Smooth muscle cell (in vitro differentiated cells): ENCODE data around the gene ASGR2. TPM values are rescaled to one million over a fixed set of nuclear protein-coding genes. Genes with fewer than 3 reads are reported as not detected.

Experiments used
- DNase-seq: peaks from one replicate; lab custom pipeline; 2025; ENCODE audit not compliant: unreplicated experiment; lab: John Stamatoyannopoulos, UW
- H2AFZ ChIP-seq: fragments of 200-600 bp; sonication (generic); 2 replicates; pipeline ENCODE4 v1.6.0; 2016; ENCODE audit warnings: antibody characterized with exemption, low read depth, mild to moderate bottlenecking
- H3F3A ChIP-seq: fragments of 200-600 bp; sonication (generic); 2 replicates; pipeline ENCODE4 v1.6.0; 2017; ENCODE audit warnings: antibody characterized with exemption, low read depth
- H3K27ac ChIP-seq: fragments of 200-600 bp; sonication (generic); 2 replicates; pipeline ENCODE4 v1.5.1; 2016; ENCODE audit warnings: low read depth, mild to moderate bottlenecking
- H3K27me3 ChIP-seq: fragments of 200-600 bp; sonication (generic); 2 replicates; pipeline ENCODE4 v1.6.1; 2016; ENCODE audit warnings: low read depth, mild to moderate bottlenecking
- H3K36me3 ChIP-seq: fragments of 200-600 bp; sonication (generic); 2 replicates; pipeline ENCODE4 v1.5.1; 2016; ENCODE audit warnings: low read depth
- H3K4me1 ChIP-seq: fragments of 200-600 bp; sonication (generic); 2 replicates; pipeline ENCODE4 v1.5.1; 2016; ENCODE audit warnings: low read depth
- H3K4me2 ChIP-seq: fragments of 200-600 bp; sonication (generic); 2 replicates; pipeline ENCODE4 v1.6.0; 2016; ENCODE audit warnings: mild to moderate bottlenecking
- H3K4me3 ChIP-seq: fragments of 200-600 bp; sonication (generic); 2 replicates; pipeline ENCODE4 v1.5.1; 2016; ENCODE audit warnings: mild to moderate bottlenecking
- H3K79me2 ChIP-seq: fragments of 200-600 bp; sonication (generic); 2 replicates; pipeline ENCODE4 v1.6.0; 2016; ENCODE audit warnings: low read depth, mild to moderate bottlenecking
- H3K9ac ChIP-seq: fragments of 200-600 bp; sonication (generic); 2 replicates; pipeline ENCODE4 v1.6.0; 2016; ENCODE audit warnings: low read depth
- H3K9me3 ChIP-seq: fragments of 200-600 bp; sonication (generic); replicated peaks from 2 replicates; pipeline ENCODE4 v1.5.1; 2016; ENCODE audit warnings: low read depth
- H4K20me1 ChIP-seq: fragments of 200-600 bp; sonication (generic); 2 replicates; pipeline ENCODE4 v1.6.0; 2016; ENCODE audit warnings: low read depth
- WGBS: methylation state at CpG from one replicate; pipeline ENCODE4 v1.1.7; 2016; ENCODE audit warnings: low lambda C conversion rate; 5-methylcytosine and 5-hydroxymethylcytosine counted together
- polyA plus RNA-seq: library from polyadenylated mRNA; unstranded; fragments of >200 nt; fragmentation: Nextera tagmentation; extraction: Ambion mirVana; gene quantifications from 2 replicates; pipeline ENCODE4 v1.2.1, GENCODE V29; 2016
- total RNA-seq: library from RNA; depleted of rRNA; stranded (reverse); fragments of >200 nt; gene quantifications from 2 replicates; pipeline ENCODE4 v1.2.3, GENCODE V29; 2014
- TF ChIP-seq, protein P1 (sequence below): fragments of 200-600 bp; sonication (generic); IDR thresholded peaks from 2 replicates; pipeline ENCODE4 v1.5.1; 2017; ENCODE audit warnings: borderline replicate concordance, mild to moderate bottlenecking, antibody characterized with exemption; ENCODE audit not compliant: insufficient read depth, poor library complexity, severe bottlenecking

ASGR2 gene
- total and polyA plus RNA-seq, 2 experiments from 2014 or later, result 0.15 TPM; not detected in 1

DNA sequence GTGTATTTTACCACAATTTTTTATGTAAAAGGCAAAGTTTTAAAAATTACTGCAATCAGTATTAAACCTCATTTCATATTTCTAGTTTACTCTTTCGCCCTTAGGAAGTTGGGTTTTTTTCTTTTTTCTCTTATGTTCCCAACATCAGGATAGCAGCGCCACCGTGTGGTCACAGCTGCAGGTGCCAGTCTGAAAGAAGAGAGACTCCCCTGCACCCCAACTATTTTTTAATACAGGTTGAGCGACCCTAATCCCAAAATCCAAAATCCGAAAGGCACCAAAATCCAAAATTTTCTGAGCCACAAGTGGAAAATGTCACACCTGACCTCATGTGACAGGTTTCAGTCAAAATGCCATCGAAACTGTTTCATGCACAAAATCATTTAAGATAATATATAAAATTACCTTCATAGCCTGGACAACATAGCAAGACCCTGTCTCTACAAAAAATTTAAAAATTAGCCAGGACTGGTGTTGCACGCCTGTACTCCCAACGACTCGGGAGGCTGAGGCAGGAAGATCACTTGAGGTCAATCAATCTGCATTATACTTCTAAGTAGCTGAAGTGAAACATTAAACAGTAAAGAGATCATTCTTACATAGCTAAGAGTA, 21.8 kb upstream of the ASGR2 start:
- Histone ChIP-seq H3K36me3 (no peaks in the 10 kb centered on the region), H2AFZ (peak overlapping the region; percentile 15), H3K9me3 (no peaks in the 10 kb centered on the region), H3K4me3 (peak overlapping the region; percentile 29), H3K9ac (no peak overlapping the region), H3K79me2 (no peaks in the 10 kb centered on the region), H3K27ac (no peak overlapping the region), H3K4me1 (no peaks in the 10 kb centered on the region), H3F3A (no peaks in the 10 kb centered on the region), H4K20me1 (no peaks in the 10 kb centered on the region), H3K4me2 (peak overlapping the region; percentile 75), H3K27me3 (no peaks in the 10 kb centered on the region)
- TF ChIP-seq, protein P1, sequence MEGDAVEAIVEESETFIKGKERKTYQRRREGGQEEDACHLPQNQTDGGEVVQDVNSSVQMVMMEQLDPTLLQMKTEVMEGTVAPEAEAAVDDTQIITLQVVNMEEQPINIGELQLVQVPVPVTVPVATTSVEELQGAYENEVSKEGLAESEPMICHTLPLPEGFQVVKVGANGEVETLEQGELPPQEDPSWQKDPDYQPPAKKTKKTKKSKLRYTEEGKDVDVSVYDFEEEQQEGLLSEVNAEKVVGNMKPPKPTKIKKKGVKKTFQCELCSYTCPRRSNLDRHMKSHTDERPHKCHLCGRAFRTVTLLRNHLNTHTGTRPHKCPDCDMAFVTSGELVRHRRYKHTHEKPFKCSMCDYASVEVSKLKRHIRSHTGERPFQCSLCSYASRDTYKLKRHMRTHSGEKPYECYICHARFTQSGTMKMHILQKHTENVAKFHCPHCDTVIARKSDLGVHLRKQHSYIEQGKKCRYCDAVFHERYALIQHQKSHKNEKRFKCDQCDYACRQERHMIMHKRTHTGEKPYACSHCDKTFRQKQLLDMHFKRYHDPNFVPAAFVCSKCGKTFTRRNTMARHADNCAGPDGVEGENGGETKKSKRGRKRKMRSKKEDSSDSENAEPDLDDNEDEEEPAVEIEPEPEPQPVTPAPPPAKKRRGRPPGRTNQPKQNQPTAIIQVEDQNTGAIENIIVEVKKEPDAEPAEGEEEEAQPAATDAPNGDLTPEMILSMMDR, result peak; percentile 98
- no peak for DNase-seq
- WGBS, result 34% methylated on average over 9 of the region's 9 CpGs

GRCh38 chr17:7133916-7134315, 19.3 kb upstream of the ASGR2 start:
- H3K9me3 ChIP-seq, result no peaks in the 10 kb centered on the region
- no peak overlapping the region for H3K27ac ChIP-seq
- TF ChIP-seq, protein P1, result no peak
- H3K36me3 ChIP-seq, result no peaks in the 10 kb centered on the region
- H3K4me1 ChIP-seq, result no peaks in the 10 kb centered on the region
- H3F3A ChIP-seq, result no peaks in the 10 kb centered on the region
- DNase-seq, result no peak
- WGBS, result 71% methylated on average over 20 of the region's 20 CpGs
- no peak overlapping the region for H2AFZ ChIP-seq
- H3K79me2 ChIP-seq, result no peaks in the 10 kb centered on the region
- H3K4me2 ChIP-seq, result no peak overlapping the region
- H3K4me3 ChIP-seq, result no peak overlapping the region
- no peaks in the 10 kb centered on the region for H3K27me3 ChIP-seq
- H3K9ac ChIP-seq, result no peak overlapping the region
- H4K20me1 ChIP-seq, result no peaks in the 10 kb centered on the region

GRCh38 chr17:7133424-7133823, 18.8 kb upstream of the ASGR2 start:
- no peaks in the 10 kb centered on the region for H3K27me3 ChIP-seq
- H3K9ac ChIP-seq, result no peak overlapping the region
- TF ChIP-seq, protein P1, result peak; percentile 31
- no peak overlapping the region for H3K4me3 ChIP-seq
- 15% methylated on average over 19 of the region's 19 CpGs for WGBS
- no peaks in the 10 kb centered on the region for H3F3A ChIP-seq
- H3K4me2 ChIP-seq, result peak overlapping the region; percentile 50
- no peaks in the 10 kb centered on the region for H3K9me3 ChIP-seq
- H3K36me3 ChIP-seq, result no peaks in the 10 kb centered on the region
- no peaks in the 10 kb centered on the region for H4K20me1 ChIP-seq
- H3K27ac ChIP-seq, result no peak overlapping the region
- no peak for DNase-seq
- H3K4me1 ChIP-seq, result no peaks in the 10 kb centered on the region
- H3K79me2 ChIP-seq, result no peaks in the 10 kb centered on the region
- H2AFZ ChIP-seq, result peak overlapping the region; percentile 62

DNA sequence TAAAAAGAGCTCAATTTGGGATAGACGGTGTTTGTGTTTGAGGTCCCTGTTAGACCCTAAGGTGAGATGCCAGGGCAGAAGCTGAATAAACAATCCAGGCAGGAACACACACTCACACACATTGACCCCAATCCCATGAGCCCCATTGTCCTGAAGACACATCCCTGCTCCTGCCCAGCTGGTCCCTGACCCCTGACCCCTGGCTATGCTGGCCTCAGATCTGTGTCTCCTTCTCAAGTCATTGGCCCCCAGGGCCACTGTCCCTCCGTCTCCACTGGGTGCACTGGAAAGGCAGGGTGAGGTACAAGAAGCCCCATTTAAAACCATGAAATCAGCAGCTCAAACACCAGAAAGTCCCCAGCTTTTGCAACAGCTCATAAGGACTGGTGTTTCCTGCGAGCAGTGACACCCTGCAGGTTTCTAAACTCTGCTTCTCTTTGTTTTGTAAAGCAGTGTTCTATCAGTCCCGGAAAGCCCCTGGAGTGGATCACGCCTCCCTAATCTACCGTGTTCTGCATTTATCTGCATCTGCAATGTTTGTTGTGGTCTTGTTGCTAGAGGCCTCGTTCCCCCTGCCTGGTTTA, 18.0 kb upstream of the ASGR2 start:
- 41% methylated on average over 7 of the region's 7 CpGs for WGBS
- DNase-seq, result no peak
- no peaks in the 10 kb centered on the region for H3K36me3 ChIP-seq
- no peaks in the 10 kb centered on the region for H3K79me2 ChIP-seq
- no peaks in the 10 kb centered on the region for H3F3A ChIP-seq
- H3K27me3 ChIP-seq, result no peaks in the 10 kb centered on the region
- no peaks in the 10 kb centered on the region for H3K9me3 ChIP-seq
- no peak overlapping the region for H3K27ac ChIP-seq
- TF ChIP-seq, protein P1, result no peak
- H2AFZ ChIP-seq, result no peak overlapping the region
- H4K20me1 ChIP-seq, result no peaks in the 10 kb centered on the region
- no peak overlapping the region for H3K4me3 ChIP-seq
- H3K9ac ChIP-seq, result no peak overlapping the region
- H3K4me2 ChIP-seq, result peak overlapping the region; percentile 50
- H3K4me1 ChIP-seq, result no peaks in the 10 kb centered on the region
